Body of pancreas (tissue), 4 donors: ENCODE measurements around the gene AMHR2. TPM values are rescaled to one million over a fixed set of nuclear protein-coding genes. Genes with fewer than 3 reads are reported as not detected.
"Not testable (repeated sequence)": the region's sequence is repeated elsewhere in the genome, so short reads cannot be mapped to it uniquely, and the experiment has no call there.

Source experiments
- ATAC-seq: fragments of 150-250 bp; one replicate; pipeline ENCODE4 v1.9.1; 2016
- DNase-seq, 4 donors: peaks; one replicate each; pipeline ENCODE4 v3.0.0-alpha.2; 2019
- H3K27ac ChIP-seq, 4 donors: fragments of 200-600 bp; sonication (generic); 1 replicate in 3 of 4; 2 replicates in 1 of 4; pipeline versions ENCODE4 v1.5.1 to v1.6.1; 2016 to 2019; ENCODE audit warnings: mild to moderate bottlenecking in 1 of 4, mixed read lengths in 1 of 4, moderate library complexity in 1 of 4
- H3K27me3 ChIP-seq, 2 donors: fragments of 200-600 bp; sonication (generic); one replicate each; pipeline ENCODE4 v1.6.0; 2016; ENCODE audit warnings: mild to moderate bottlenecking in 1 of 2
- H3K36me3 ChIP-seq, 2 donors: fragments of 200-600 bp; sonication (generic); replicated peaks in 1 of 2; 2 replicates each; pipeline ENCODE4 v1.5.1; 2016; ENCODE audit warnings: low read depth in 2 of 2; ENCODE audit not compliant: insufficient read depth in 1 of 2
- H3K4me1 ChIP-seq: fragments of 200-600 bp; sonication (generic); one replicate; pipeline ENCODE4 v1.6.0; 2016
- H3K4me3 ChIP-seq, 2 donors: fragments of 200-600 bp; sonication (generic); 1 replicate in 1 of 2; 2 replicates in 1 of 2; pipeline ENCODE4 v1.5.1; 2016 to 2019
- H3K9me3 ChIP-seq, 3 donors: fragments of 200-600 bp; sonication (generic); 1 replicate in 2 of 3; 2 replicates in 1 of 3; pipeline ENCODE4 v1.5.1; 2016
- POLR2A ChIP-seq, 3 donors: fragments of 450-650 bp; IDR thresholded peaks; one replicate each; pipeline ENCODE4 v1.6.1; 2016; ENCODE audit warnings: antibody characterized with exemption in 3 of 3, mild to moderate bottlenecking in 2 of 3
- WGBS, 2 donors: methylation state at CpG; one replicate each; pipeline ENCODE4 v1.1.5; 2017; 5-methylcytosine and 5-hydroxymethylcytosine counted together
- intact Hi-C: fragments of 100-400 bp; cut with DNase I; formaldehyde crosslinking; loops from one replicate; pipeline ENCODE4 v1.15.1; 2023
- total RNA-seq, 2 donors: library from RNA; depleted of rRNA; stranded (reverse); fragments of >200 nt; gene quantifications; one replicate each; pipeline ENCODE4 v1.1.0, GENCODE V29; 2016
- TF ChIP-seq, protein P1 (sequence below), 7 experiments: fragments of 450-650 bp in 4 of 7; fragments of 200-600 bp in 3 of 7; sonication (generic) in 3 of 7; IDR thresholded peaks; one replicate each; pipeline ENCODE4 v1.5.1; 2016 to 2019; ENCODE audit warnings: antibody characterized with exemption in 7 of 7

The AMHR2 gene
- total RNA-seq, 2 donors from 2014 or later, result 2.3 to 10.6 TPM

DNA sequence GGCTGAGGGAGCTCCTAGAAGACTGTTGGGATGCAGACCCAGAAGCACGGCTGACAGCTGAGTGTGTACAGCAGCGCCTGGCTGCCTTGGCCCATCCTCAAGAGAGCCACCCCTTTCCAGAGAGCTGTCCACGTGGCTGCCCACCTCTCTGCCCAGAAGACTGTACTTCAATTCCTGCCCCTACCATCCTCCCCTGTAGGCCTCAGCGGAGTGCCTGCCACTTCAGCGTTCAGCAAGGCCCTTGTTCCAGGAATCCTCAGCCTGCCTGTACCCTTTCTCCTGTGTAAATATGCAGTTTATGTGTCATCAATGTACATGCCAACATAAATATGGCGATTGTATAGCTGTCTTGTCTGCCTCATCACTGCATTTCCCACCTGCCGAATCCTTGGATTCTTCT is 7.5 kb downstream of the AMHR2 start:
- Histone ChIP-seq H3K4me3 (no peak overlapping the region), H3K27me3 (no peaks in the 10 kb centered on the region), H3K4me1 (peaks cover 12% of the 10 kb centered on the region), H3K9me3 (no peaks in the 10 kb centered on the region), H3K36me3 (no peaks in the 10 kb centered on the region), H3K27ac (no peak overlapping the region)
- 75 to 83% methylated on average over 4 to 7 of the region's 7 CpGs for WGBS, 2 donors
- intact Hi-C loops, result no loop called here
- no peak for ATAC-seq
- DNase-seq, result no peak
- TF ChIP-seq POLR2A (IDR thresholded peaks at IDR 0.05), result no peak
- TF ChIP-seq, protein P1, sequence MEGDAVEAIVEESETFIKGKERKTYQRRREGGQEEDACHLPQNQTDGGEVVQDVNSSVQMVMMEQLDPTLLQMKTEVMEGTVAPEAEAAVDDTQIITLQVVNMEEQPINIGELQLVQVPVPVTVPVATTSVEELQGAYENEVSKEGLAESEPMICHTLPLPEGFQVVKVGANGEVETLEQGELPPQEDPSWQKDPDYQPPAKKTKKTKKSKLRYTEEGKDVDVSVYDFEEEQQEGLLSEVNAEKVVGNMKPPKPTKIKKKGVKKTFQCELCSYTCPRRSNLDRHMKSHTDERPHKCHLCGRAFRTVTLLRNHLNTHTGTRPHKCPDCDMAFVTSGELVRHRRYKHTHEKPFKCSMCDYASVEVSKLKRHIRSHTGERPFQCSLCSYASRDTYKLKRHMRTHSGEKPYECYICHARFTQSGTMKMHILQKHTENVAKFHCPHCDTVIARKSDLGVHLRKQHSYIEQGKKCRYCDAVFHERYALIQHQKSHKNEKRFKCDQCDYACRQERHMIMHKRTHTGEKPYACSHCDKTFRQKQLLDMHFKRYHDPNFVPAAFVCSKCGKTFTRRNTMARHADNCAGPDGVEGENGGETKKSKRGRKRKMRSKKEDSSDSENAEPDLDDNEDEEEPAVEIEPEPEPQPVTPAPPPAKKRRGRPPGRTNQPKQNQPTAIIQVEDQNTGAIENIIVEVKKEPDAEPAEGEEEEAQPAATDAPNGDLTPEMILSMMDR (IDR thresholded peaks at IDR 0.05), result no peak

DNA sequence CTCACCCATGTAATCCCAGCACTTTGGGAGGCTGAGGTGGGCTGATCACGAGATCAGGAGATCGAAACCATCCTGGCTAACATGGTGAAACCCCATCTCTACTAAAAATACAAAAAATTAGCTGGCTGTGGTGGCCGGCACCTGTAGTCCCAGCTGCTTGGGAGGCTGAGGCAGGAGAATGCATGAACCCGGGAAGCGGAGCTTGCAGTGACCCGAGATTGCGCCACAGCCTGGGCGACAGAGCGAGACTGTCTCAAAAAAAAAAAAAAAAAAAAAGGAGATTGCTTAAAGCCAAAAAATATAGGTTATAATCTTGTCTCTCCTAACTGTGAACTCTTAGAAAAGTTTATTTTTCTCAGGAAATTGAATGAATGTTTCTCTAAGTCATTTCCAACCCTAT is 11.7 kb downstream of the AMHR2 start:
- WGBS, 2 donors, result 89 to 94% methylated on average over 9 of the region's 9 CpGs

DNA sequence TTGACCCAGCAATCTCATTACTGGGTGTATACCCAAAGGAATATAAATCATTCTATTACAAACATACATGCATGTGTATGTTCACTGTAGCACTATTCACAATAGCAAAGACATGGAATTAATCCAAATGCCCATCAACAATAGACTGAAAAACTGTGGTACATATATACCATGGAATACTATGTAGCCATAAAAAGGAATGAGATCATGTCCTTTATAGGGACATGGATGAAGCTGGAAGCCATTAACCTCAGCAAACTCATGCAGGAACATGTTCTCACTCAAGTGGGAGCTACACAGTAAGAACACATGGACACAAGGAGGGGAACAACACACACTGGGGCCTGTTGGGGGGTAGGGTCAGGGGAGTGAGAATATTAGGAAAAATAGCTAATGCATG is 15.9 kb downstream of the AMHR2 start:
- H3K9me3 ChIP-seq, ATAC-seq, intact Hi-C loops, H3K27me3 ChIP-seq, H3K4me3 ChIP-seq, H3K36me3 ChIP-seq, H3K27ac ChIP-seq, DNase-seq: not testable (repeated sequence)
- H3K4me1 ChIP-seq, result peaks cover 31% of the 10 kb centered on the region

More for the DNA sequence above, 11.7 kb downstream of the AMHR2 start:
- H3K27me3 ChIP-seq, ATAC-seq, H3K4me3 ChIP-seq, DNase-seq, H3K27ac ChIP-seq, H3K9me3 ChIP-seq, intact Hi-C loops, H3K36me3 ChIP-seq, H3K4me1 ChIP-seq: not testable (repeated sequence)

DNA sequence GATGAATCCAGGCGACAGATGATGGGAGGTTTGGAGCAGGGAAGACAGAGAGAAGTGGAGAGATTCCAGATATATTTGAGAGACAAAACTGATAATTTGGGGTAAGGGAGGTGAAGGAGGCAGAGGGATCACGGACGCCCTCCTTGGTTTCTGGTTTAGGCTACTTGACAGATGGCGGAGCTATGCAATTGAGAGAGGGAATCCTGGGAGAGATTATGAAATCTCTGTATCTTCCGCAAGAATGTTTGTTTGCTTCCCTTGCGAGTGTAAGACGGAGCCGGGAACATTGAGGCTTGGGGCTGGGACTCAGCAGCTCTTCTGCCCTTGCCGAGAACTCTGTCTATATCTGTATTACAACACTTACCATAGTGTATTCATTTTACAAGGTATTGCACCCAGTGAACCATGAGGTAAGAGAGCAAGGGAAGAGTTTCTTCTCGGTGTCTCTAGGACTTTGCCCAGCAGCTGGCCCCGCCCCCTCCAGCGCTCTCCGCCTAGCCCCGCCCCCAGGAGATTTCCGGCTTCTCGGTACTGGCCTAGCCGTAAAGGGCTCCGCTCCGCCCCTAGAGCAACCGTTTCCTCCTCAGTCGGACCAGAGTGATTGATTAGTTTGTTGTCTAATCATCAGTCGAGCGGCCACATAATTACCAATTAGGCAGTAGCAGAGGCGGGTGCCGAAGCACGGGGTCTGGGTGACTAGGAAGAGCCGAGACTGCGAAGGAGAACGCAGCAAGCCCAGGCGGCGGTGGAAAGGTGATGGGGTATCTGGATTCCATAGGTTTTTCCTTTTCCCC is 17.6 kb downstream of the AMHR2 start, which contains the start of gene PRR13:
TSS of gene PRR13 (plus strand) at position 695 of the 794 bp plus-strand sequence. CDS start 981 bp downstream, outside the sequence.
- Histone ChIP-seq H3K4me3 (peak within 1 kb of the TSS; percentile 35 to 36), H3K4me1 (peaks cover 46% of the 10 kb centered on the region), H3K27me3 (no peaks in the 10 kb centered on the region), H3K9me3 (no peaks in the 10 kb centered on the region), H3K36me3 (peaks cover 0 to 3% of the 10 kb centered on the region in 2 donors), H3K27ac (peak within 1 kb of the TSS; percentile 90 to 95 (median 94))
- peak; percentile 97 for ATAC-seq
- intact Hi-C loops, result no loop called here
- WGBS, 2 donors, result 0% methylated on average over 31 of the region's 31 CpGs
- peak; percentile 83 to 97 (median 96) for TF ChIP-seq POLR2A (IDR thresholded peaks at IDR 0.05)
- TF ChIP-seq, protein P1 (IDR thresholded peaks at IDR 0.05), result no peak
- peak; percentile 99 to 100 (median 100) for DNase-seq

DNA sequence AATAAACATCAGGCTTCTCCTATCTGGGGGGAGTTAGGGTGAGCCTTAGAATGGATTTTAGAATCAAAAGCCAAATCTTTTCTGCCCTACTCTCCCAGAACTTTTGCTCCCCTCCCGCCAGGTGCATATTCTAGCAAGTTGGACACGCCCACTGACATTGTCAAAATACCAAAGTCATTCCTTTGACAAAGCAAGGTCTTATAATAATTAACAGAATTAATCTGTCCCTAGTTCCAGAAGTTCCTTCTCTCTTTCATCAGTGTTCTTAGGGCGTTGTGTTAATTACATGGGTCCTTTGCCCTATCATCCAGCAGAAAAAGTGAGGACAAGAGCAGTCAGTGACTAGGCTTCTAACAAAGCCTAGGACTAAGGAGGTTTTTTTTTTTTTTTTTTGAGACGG is 20.3 kb downstream of the AMHR2 start:
- TF ChIP-seq, protein P1 (IDR thresholded peaks at IDR 0.05), result no peak
- TF ChIP-seq POLR2A (IDR thresholded peaks at IDR 0.05), result no peak
- Histone ChIP-seq H3K4me3 (no peak overlapping the region), H3K9me3 (no peaks in the 10 kb centered on the region), H3K27ac (peak overlapping the region in 3 of 4 donors; percentile 6 to 58 (median 9)), H3K4me1 (peaks cover 46% of the 10 kb centered on the region), H3K27me3 (no peaks in the 10 kb centered on the region), H3K36me3 (peaks cover 0 to 5% of the 10 kb centered on the region in 2 donors)
- intact Hi-C loops, result no loop called here
- ATAC-seq (no peak), DNase-seq (peak in 3 of 4 donors; percentile 32 to 54 (median 44))
- 49 to 66% methylated on average over 4 of the region's 4 CpGs for WGBS, 2 donors

DNA sequence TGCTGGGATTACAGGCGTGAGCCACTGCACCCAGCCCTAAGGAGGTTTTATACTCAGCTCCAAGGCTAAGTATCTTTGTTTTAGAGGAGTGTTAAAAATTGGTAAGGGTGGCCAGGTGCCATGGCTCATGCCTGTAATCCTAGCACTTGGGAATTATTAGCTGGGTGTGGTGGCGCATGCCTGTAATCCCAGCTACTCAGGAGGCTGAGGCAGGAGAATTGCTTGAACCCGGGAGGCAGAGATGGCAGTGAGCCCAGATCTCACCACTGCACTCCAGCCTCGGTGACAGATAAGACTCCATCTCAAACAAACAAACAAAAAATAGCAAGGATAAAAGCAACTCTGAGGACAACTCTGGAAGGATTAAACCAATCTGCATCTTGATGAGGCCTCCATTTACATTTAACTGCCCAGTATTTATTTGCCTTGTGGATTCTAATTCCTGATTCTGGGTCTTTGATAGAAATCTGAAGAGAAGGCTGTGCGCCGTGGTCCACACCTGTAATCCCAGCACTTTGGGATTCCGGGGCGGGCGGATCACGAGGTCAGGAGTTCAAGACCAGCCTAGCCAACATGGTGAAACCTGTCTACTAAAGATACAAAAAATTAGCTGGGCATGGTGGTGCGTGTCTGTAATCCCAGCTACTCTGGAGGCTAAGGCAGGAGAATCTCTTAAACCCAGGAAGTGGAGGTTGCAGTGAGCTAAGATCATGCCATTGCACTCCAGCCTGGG is 21.1 kb downstream of the AMHR2 start:
- intact Hi-C loops, H3K9me3 ChIP-seq, ATAC-seq, H3K27me3 ChIP-seq, H3K4me3 ChIP-seq, H3K36me3 ChIP-seq, DNase-seq: not testable (repeated sequence)
- Histone ChIP-seq H3K4me1 (peaks cover 46% of the 10 kb centered on the region), H3K27ac (peak overlapping the region in 3 of 4 donors; percentile 6 to 58 (median 9))
- WGBS, 2 donors, result 77% methylated on average over 11 of the region's 11 CpGs
